Endothelial cell of umbilical vein (primary cell): ENCODE results near the gene DDX27. TPM values are rescaled to one million over a fixed set of nuclear protein-coding genes. Genes with fewer than 3 reads are reported as not detected.

ENCODE experiments used
- BruUV-seq: library from RNA; stranded (reverse); fragments of 400-500 nt; replicated peaks from 2 replicates; lab custom pipeline; 2021; lab: Mats Ljungman, UMichigan
- CTCF ChIA-PET: fragments of 300-600, 350-600 bp; sonication (Branson Sonifier 250); formaldehyde crosslinking; loops from one replicate; lab custom pipeline; 2021; ENCODE audit warnings: antibody characterized with exemption, inconsistent platforms; lab: Charles Lee
- POLR2A ChIA-PET: fragments of 300-600, 350-600 bp; sonication (Branson Sonifier 250); formaldehyde crosslinking; loops from one replicate; lab custom pipeline; 2021; ENCODE audit warnings: antibody characterized with exemption, inconsistent platforms; lab: Charles Lee
- DNase-seq: peaks from one replicate; pipeline ENCODE4 v3.0.0-alpha.2; 2011; ENCODE audit warnings: low read depth, low spot score
- FAIRE-seq: peaks from 2 replicates; lab custom pipeline; 2011; peaks lifted over from hg19 to GRCh38; lab: Jason Lieb, UNC
- H2AFZ ChIP-seq: 2 replicates; pipeline ENCODE4 v1.6.0; 2012; ENCODE audit warnings: low read depth, low read length, control low read depth, inconsistent platforms
- H3K27ac ChIP-seq: 2 replicates; pipeline ENCODE4 v1.5.1; 2011; ENCODE audit warnings: low read depth, mild to moderate bottlenecking, control low read depth, low read length, moderate library complexity; ENCODE audit not compliant: insufficient read depth
- H3K27me3 ChIP-seq, 2 experiments: 2 replicates each; pipeline versions ENCODE4 v1.6.0 to v1.6.1; 2011; ENCODE audit warnings: low read length in 2 of 2, mixed read lengths in 1 of 2; ENCODE audit not compliant: control insufficient read depth in 2 of 2, insufficient read depth in 2 of 2
- H3K36me3 ChIP-seq, 2 experiments: 2 replicates in 1 of 2; 3 replicates in 1 of 2; pipeline ENCODE4 v1.5.1; 2011; ENCODE audit warnings: low read length in 2 of 2, mild to moderate bottlenecking in 1 of 2, moderate library complexity in 1 of 2; ENCODE audit not compliant: control insufficient read depth in 2 of 2, insufficient read depth in 2 of 2; ENCODE audit errors: extremely low read depth in 1 of 2
- H3K4me1 ChIP-seq: 3 replicates; pipeline ENCODE4 v1.5.1; 2011; ENCODE audit warnings: mild to moderate bottlenecking, low read length; ENCODE audit not compliant: control insufficient read depth, insufficient read depth; ENCODE audit errors: extremely low read depth
- H3K4me2 ChIP-seq: 2 replicates; pipeline ENCODE4 v1.6.1; 2011; ENCODE audit warnings: low read length, control low read depth, mixed read lengths; ENCODE audit not compliant: insufficient read depth
- H3K4me3 ChIP-seq, 3 experiments: fragments of 200-600 bp in 1 of 3; sonication (generic), shearing (Covaris generic) in 1 of 3; replicated peaks in 1 of 3; 2 replicates each; pipeline ENCODE4 v1.5.1; 2011 to 2016; ENCODE audit warnings: control low read depth in 3 of 3, low read length in 3 of 3, mild to moderate bottlenecking in 2 of 3, inconsistent platforms in 1 of 3, low read depth in 1 of 3, moderate library complexity in 1 of 3; ENCODE audit not compliant: insufficient read depth in 1 of 3
- H3K79me2 ChIP-seq: 2 replicates; pipeline ENCODE4 v1.6.0; 2012; ENCODE audit warnings: low read length, inconsistent platforms; ENCODE audit not compliant: control insufficient read depth, insufficient read depth
- H3K9ac ChIP-seq: replicated peaks from 2 replicates; pipeline ENCODE3; 2011; ENCODE audit warnings: low read length, control low read depth; ENCODE audit not compliant: insufficient read depth; ENCODE audit errors: extremely low read depth
- H3K9me1 ChIP-seq: replicated peaks from 3 replicates; pipeline ENCODE4 v1.6.0; 2011; ENCODE audit warnings: mild to moderate bottlenecking, low read length; ENCODE audit not compliant: control insufficient read depth, insufficient read depth; ENCODE audit errors: extremely low read depth
- H3K9me3 ChIP-seq: replicated peaks from 2 replicates; pipeline ENCODE4 v1.5.1; 2012; ENCODE audit warnings: low read length, inconsistent platforms; ENCODE audit not compliant: control insufficient read depth, insufficient read depth
- H4K20me1 ChIP-seq: replicated peaks from 2 replicates; pipeline ENCODE3; 2011; ENCODE audit warnings: mild to moderate bottlenecking, low read length; ENCODE audit not compliant: control insufficient read depth, insufficient read depth; ENCODE audit errors: extremely low read depth
- CTCF ChIP-seq, 2 donors: IDR thresholded peaks; 1 replicate in 1 of 2; 2 replicates in 1 of 2; pipeline ENCODE4 v1.5.1; 2011; ENCODE audit warnings: low read length in 2 of 2, mild to moderate bottlenecking in 2 of 2, moderate library complexity in 2 of 2, control low read depth in 1 of 2, inconsistent platforms in 1 of 2, low read depth in 1 of 2; ENCODE audit not compliant: insufficient read depth in 1 of 2; ENCODE audit errors: extremely low read depth in 1 of 2
- EZH2 ChIP-seq: IDR thresholded peaks from 2 replicates; pipeline ENCODE4 v1.6.1; 2012; ENCODE audit warnings: borderline replicate concordance, low read depth, mild to moderate bottlenecking, moderate library complexity, low read length, inconsistent platforms; ENCODE audit not compliant: severe bottlenecking
- FOS ChIP-seq: IDR thresholded peaks from 2 replicates; pipeline ENCODE4 v1.6.1; 2011; ENCODE audit warnings: mild to moderate bottlenecking, low read length, moderate library complexity, borderline replicate concordance; ENCODE audit not compliant: insufficient read depth
- GATA2 ChIP-seq: IDR thresholded peaks from 2 replicates; pipeline ENCODE4 v1.7.0; 2011; ENCODE audit warnings: low read depth, mild to moderate bottlenecking, moderate library complexity, mixed read lengths, low read length; ENCODE audit not compliant: insufficient read length, insufficient read depth
- JUN ChIP-seq: IDR thresholded peaks from 2 replicates; pipeline ENCODE4 v1.6.1; 2011; ENCODE audit warnings: borderline replicate concordance, low read depth; ENCODE audit not compliant: insufficient read length, insufficient read depth
- MAX ChIP-seq: IDR thresholded peaks from 2 replicates; pipeline ENCODE4 v1.6.1; 2011; ENCODE audit not compliant: insufficient read depth, insufficient read length
- MYC ChIP-seq: IDR thresholded peaks from one replicate; pipeline ENCODE4 v1.6.1; 2011; ENCODE audit warnings: mild to moderate bottlenecking, low read depth, low read length
- POLR2A ChIP-seq: IDR thresholded peaks from 2 replicates; pipeline ENCODE4 v1.6.1; 2012; ENCODE audit warnings: low read depth, mild to moderate bottlenecking, control low read depth, low read length
- POLR2AphosphoS5 ChIP-seq: IDR thresholded peaks from 2 replicates; pipeline ENCODE4 v1.6.1; 2012; ENCODE audit warnings: low read depth, mild to moderate bottlenecking, control low read depth, low read length, moderate library complexity; ENCODE audit not compliant: insufficient read depth
- dilution Hi-C: fragments of 300-500 bp; cut with MboI; formaldehyde crosslinking; loops from one replicate; pipeline ENCODE4 v1.15.0; 2019; ENCODE audit warnings: low sequenced_read_pairs; ENCODE audit not compliant: extremely low pct_ligation_motif_present
- intact Hi-C: fragments of 100-400 bp; cut with micrococcal nuclease; formaldehyde crosslinking; loops from one replicate; pipeline ENCODE4 v1.10.0; 2022
- polyA plus RNA-seq, 4 experiments: library from polyadenylated mRNA; depleted of rRNA in 3 of 4; stranded (reverse) in 3 of 4; unstranded in 1 of 4; fragments of >200 nt; gene quantifications; 2 replicates each; pipeline versions ENCODE4 v1.2.1 to v1.2.3, GENCODE V29; 2011 to 2012; ENCODE audit warnings: missing spikeins in 1 of 4
- total RNA-seq: library from RNA; stranded (reverse); gene quantifications from 2 replicates; pipeline ENCODE4 v1.2.3, GENCODE V29; 2021

DDX27 gene
- total and polyA plus RNA-seq, 2 donors (not counting 3 experiments of a cell fraction or from before 2014, with no cell fraction given), result 24.0 to 25.7 TPM

DNA sequence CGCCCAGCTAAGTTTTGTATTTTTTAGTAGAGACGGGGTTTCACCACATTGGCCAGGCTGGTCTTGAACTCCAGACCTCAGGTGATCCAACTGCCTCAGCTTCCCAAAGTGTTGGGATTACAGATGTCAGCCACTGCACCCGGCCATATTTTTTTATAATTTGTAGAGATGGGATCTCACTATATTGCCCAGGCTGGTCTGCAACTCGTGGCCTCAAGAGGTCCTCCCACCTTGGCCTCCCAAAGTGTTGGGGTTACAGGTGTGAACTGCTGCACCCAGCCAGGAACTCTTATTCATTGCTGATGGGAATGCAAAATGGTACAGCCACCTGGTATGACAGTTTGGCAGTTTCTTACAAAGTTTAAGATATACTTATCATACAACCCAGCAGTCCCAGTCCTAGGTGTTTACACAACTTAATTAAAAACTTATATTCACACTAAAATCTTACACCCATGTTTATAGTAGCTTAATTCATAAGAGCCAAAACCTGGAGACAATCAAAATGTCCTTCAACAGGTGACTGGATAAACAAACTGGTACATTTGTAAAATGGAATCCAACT, 19.4 kb upstream of the DDX27 start:
- H2AFZ ChIP-seq, result no peak overlapping the region
- H3K27ac ChIP-seq, result no peak overlapping the region
- FAIRE-seq (no peak), DNase-seq (no peak)
- H3K4me3 ChIP-seq, result no peak overlapping the region
- TF ChIP-seq JUN (no peak), FOS (no peak), MYC (no peak), POLR2A (no peak), EZH2 (no peak), CTCF (IDR thresholded peaks at IDR 0.05; ENCODE audit: extremely low read depth in 1 of 2, insufficient read depth in 1 of 2, low read depth in 1 of 2, low read length in 2 of 2) (no peak), POLR2AphosphoS5 (no peak), GATA2 (no peak), MAX (no peak)
- H3K4me2 ChIP-seq, result no peak overlapping the region
- no peaks in the 10 kb centered on the region for H3K79me2 ChIP-seq
- no peaks in the 10 kb centered on the region for H4K20me1 ChIP-seq
- H3K9ac ChIP-seq, result no peak overlapping the region
- POLR2A ChIA-PET, result no interaction called here
- no peaks in the 10 kb centered on the region for H3K4me1 ChIP-seq
- CTCF ChIA-PET, result interaction anchor here (1.0 to 1.3 kb wide), 2 partner anchors 12 to 18 kb away, joined by 3 to 4 read pairs; no protein-coding TSS in a partner anchor
- dilution Hi-C loops, result no loop called here
- H3K9me3 ChIP-seq, result no peaks in the 10 kb centered on the region
- no peaks in the 10 kb centered on the region for H3K36me3 ChIP-seq
- H3K9me1 ChIP-seq, result no peaks in the 10 kb centered on the region
- BruUV-seq, result no TSS peak
- intact Hi-C loops, result no loop called here
- H3K27me3 ChIP-seq, result no peaks in the 10 kb centered on the region
